ENCODE data around the gene PHAF1.
"Not testable (repeated sequence)": the region's sequence is repeated elsewhere in the genome, so short reads cannot be mapped to it uniquely, and the experiment has no call there.

The PHAF1 gene

GRCh38 chr16:67105246-67105645, 4.5 kb upstream of the PHAF1 start:
- DNase-seq (ENCODE audit: low spot score): no peak

DNA sequence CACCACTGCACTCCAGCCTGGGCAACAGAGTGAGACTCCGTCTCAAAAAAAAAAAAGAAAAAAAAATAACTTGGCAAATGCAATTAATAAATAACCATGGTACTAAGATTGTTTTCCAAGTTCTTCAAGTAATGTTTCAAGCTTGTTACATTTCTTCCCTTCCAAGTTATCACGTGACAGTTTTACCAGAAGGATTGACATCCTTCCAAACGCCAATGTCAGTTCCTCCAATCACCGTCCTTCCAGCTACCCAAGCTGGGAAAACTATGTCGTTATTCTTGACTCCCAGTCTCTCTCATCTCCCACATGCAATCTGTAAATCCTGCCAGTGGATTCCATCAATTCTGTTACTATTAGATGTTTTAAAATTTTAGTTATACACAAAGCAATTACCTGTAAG, 3.9 kb upstream of the PHAF1 start:
- DNase-seq (ENCODE audit: low spot score): no peak

DNA sequence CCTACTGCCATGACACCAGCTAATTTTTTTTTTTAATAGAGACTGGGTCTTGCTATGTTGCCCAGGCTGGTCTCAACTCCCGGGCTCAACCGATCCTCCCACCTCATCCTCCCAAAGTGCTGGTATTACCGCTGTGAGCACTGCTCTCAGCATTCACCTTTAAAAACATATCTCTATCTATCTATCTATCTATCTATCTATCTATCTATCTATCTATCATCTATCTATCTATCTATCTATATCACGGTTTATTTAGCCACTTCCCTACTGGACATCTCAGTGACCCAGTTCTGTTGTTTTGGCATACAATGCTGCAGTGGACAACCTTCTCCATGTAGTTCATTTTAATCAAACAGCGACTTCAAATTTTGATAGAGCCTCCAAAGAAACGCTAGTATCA, 1.3 kb upstream of the PHAF1 start:
- no peak for DNase-seq (ENCODE audit: low spot score)

DNA sequence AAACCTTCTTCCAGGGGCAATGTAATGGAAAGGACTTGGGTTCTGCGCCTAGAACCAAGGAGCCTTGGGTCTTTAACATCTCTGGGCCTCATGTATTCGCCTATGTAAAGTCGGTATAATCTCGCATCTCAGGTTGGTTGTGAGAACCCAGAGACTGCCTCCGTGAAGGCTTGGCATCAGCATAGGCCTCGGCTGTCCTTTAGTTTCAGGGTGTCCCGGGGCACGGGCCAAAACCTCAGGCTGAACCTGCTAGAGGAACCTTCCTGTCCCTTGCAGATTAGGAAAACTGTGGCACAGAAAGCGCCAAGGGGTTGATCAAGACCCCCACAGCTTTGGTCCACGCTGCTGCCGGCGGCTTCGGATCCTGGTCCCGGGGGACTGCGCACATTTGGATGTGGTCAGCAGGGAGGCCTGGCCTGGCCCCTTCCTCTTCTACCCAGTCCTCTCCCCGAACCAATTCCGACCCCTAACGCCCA, 772 bp upstream of the PHAF1 start:
- no peak for DNase-seq (ENCODE audit: low spot score)

DNA sequence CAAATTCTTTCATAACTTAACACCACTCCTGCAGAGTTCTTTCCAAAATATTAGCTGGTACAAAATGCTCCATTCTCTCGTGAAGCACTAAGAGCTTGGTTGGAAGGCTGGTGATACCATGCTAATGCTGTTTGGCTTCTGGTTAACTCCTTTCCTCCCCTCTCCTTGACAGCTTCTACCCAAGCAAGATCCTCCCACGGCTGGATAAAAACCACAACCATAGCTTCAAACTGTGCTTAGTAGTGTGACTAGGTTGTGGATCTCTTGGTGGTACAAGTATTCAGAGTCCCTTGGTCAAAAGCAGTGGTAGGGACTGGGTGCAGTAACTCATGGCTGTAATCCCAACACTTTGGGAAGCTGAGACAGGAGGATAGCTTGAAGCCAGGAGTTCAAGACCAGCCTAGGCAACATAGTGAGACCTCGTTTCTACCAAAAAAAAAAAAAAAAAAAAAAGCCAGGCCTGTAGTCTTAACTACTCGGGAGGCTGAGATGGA, 2.3 kb downstream of the PHAF1 start:
- DNase-seq (ENCODE audit: low spot score): no peak

DNA sequence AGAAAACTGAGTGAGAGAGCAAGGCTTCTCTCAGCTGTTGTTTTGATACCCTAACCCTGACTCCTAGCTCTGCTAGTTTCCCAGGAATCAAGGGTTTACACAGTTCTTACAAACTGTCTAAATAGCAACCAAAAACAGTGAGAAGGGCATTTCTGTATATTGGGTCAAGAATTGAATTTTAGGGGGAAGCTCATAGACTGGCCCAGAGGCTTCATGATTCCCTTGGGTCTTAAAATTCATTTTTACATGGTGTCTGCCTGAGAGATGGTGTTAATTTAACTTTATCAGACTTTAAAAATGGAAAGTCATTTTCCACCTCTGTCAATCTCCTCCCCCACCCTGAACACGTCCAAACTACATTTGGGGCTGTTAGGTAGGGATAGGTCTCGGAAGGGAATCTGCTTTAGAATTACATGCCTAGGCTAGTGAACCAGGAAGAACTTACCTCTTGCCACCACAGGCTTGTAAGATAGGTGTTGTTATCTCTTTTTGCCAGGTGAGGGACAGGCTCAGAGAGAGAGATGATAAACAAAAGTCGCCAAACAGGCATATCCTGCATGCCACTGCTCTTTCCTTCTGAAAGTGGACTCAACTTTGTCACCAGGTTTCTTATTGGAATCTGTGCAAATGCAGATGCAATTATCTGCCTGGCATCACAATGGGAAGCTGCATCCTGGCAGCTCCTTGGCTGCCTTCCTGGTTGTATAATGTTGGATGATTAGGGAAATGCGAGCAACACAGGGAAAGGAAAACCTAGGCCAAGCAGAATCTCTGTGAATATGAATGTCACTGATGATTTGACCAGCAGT, 3.1 kb downstream of the PHAF1 start:
- no peak for DNase-seq (ENCODE audit: low spot score)

GRCh38 chr16:67114793-67115192, 5.1 kb downstream of the PHAF1 start:
- DNase-seq (ENCODE audit: low spot score): no peak

DNA sequence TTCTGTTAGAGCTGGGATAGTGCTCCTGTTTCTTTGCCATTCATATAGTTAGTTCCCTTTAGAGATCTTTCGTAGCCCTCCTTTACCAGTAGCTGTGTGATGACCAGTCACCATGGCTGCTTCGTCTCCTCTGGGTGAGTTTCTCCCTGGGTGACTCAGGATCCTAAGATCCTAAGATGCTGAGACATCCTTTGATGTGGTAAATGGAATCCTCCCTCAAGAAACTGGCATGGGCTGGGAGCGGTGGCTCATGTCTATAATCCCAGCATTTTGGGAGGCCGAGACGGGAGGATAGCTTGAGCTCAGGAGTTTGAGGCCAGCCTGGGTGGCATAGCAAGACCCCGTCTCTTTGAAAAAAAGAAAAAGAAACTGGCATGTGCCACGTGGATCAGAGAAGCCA, 5.9 kb downstream of the PHAF1 start:
- peak; percentile 89 for DNase-seq (ENCODE audit: low spot score)

- no peak for DNase-seq (ENCODE audit: low spot score)
Measured at GRCh38 chr16:67116388-67117311, 6.9 kb downstream of the PHAF1 start.

GRCh38 chr16:67117716-67118115, 8.0 kb downstream of the PHAF1 start:
- DNase-seq (ENCODE audit: low spot score): no peak

DNA sequence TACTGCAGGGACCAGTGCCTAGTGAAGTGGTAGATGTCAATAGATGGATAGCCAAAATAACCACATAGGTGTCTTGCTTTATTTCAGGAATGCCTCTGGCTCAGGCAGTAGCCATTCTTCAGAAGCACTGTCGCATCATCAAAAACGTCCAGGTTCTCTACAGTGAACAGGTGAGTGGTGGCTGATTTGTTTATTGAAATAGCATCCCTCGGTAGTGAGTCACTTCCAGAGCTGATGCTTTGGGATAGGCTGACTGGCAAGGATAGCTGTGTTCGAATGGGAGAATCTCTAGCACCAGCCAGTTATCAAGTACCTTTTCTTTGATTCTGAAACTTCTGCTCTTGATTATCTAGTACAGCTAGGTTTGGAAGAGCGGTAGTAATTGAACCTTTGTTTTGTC, 10.3 kb downstream of the PHAF1 start:
- no peak for DNase-seq (ENCODE audit: low spot score)

DNA sequence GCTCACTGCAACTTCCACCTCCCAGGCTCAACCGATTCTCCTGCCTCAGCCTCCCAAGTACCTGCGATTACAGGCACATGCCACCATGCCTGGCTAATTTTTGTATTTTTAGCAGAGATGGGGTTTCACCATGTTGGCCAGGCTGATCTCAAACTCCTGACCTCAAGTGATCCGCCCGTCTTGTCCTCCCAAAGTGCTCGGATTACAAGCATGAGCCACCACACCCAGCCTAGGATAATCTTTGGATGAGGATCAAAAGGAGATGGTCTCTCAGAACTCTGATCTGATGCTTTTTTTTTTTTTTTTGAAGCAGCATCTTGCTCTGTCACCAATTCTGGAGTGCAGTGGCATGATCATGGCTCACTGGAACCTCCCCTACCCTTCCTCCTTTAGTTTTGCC, 13.1 kb downstream of the PHAF1 start:
- DNase-seq (ENCODE audit: low spot score): not testable (repeated sequence)

GRCh38 chr16:67128417-67128816, 18.7 kb downstream of the PHAF1 start:
- no peak for DNase-seq (ENCODE audit: low spot score)

- no peak for DNase-seq (ENCODE audit: low spot score)
Measured at GRCh38 chr16:67128887-67129286, 19.1 kb downstream of the PHAF1 start.

- DNase-seq (ENCODE audit: low spot score): no peak
Measured at GRCh38 chr16:67129422-67129821, 19.7 kb downstream of the PHAF1 start.

DNA sequence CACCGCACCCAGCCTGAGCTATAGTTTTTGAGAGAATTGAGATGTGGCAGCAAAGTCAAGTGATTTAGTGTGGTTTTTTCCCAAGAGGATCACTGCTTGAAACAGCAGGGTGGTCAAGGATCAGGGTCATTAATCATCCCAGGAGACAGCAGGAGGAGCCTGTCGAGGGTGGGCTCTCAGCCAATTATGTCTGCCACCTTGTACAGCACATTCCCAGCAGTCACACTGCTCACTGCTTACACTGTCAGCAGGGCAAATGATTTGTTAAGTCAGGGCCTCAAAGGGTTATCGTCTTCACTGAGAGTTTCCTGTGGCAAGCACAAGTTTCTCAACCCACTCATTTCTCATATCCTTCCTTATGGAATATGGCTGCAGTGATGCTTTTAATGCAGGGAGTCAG, 27.9 kb downstream of the PHAF1 start:
- no peak for DNase-seq (ENCODE audit: low spot score)

DNA sequence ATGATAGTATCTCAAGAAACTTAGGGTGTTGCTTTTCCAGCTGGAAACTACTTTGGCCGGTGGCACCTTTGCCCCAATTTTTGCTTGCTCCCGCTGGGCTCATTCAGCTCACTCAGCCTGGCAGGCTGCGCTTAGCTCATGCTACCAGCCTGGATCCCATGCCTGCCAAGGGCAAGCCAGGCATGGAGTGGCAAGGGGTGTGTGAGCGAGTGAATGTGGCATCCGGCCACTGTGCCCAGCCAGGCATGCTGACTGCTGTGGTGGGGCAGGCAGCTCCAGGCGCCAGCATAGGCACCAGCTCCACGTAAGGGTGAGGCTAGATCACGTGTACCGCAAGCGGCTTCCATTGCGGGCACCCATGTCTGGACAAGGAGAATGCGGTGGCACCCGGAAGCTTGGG, 31.6 kb downstream of the PHAF1 start:
- no peak for DNase-seq (ENCODE audit: low spot score)

DNA sequence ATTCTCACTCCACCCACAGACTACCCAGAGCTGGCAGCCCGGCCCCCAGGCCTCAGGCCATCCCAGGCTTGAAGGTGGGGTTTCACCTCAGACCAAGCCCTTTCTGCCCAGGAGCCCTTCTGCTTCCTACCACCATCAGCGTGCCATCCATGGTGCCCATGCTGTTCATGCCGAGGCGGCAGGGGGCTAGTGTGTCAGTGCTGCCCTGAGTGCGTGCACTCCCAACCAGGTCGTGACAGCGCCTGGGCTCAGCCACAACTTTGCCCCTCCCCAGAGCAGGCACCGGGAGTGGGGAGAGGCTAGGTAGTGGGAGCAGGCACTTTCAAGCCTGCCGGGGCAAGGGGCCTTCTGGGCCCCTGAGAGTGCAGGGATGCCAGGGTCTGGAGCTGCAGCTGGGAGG, 32.6 kb downstream of the PHAF1 start:
- DNase-seq (ENCODE audit: low spot score): no peak

- no peak for DNase-seq (ENCODE audit: low spot score)
Measured at GRCh38 chr16:67144943-67145342, 35.2 kb downstream of the PHAF1 start.

DNA sequence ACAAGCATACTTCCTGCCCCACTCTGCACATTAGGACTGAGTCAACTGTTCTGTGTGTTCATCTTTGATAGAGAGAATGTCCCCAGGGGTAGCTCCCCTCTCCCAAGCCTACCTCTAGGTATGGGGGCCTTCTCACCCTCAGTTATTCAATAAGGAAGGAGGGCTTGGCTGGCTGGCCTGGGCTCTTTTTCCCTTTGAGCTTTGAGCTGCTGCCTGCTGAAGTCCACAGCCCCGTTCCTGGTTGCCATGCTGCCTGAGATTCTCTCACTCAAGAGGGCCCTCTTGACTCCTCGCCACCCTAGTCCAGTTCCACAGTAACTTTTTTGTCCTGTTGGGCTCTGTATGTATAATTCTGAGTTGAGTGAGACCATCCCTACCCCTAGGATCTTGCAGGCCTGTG, 36.0 kb downstream of the PHAF1 start:
- DNase-seq (ENCODE audit: low spot score): no peak

DNA sequence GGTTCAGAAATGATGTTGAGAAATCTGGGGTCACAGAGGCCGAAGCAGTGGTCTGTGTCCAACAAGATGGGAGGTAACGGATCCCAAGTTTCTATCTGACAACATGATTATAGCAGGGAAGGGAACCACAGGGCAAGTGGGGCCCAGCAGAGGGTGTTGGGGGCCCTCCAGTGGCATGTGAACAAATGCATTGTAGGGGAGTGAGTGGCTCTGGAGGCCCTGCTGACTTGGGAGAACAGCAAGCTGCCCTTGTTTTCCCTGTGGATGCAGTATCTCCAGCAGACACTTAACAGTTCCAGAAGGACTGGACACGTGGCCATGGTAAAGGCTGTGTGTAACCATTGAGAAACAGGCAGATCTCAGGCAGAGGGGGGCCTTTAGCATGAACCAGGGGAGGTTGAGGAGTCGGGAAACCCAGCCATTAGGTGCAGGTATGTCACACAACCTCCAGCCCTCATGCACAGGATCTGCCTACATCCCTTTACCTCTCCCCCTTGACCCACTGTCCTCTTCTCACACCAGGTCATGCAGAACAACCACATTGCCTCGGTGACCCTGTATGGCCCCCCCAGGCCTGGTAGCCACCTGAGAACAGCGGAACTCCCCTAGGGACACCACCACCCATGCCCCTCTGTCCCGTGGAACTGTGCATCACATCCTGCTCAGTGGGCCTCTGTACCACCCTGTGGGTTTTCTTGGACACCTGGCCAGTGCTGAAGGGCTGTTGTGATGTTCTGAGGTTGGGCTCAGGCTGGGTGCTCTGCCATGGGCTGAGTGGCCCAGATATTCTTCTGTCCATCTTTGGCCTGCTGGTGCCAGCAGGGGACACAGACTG, 37.0 kb downstream of the PHAF1 start:
- no peak for DNase-seq (ENCODE audit: low spot score)

Data from AG08396 (cell line).